HFF-Myc (cell line): ENCODE measurements around the gene KLHDC9.
A peak's percentile ranks its signal among the peaks of the same experiment; 100 is the strongest.

ENCODE experiments used
- DNase-seq: peaks from one replicate; pipeline ENCODE4 v3.0.0-alpha.2; 2011; ENCODE audit warnings: low read depth; ENCODE audit errors: extremely low read depth
- H3K4me3 ChIP-seq: replicated peaks from 2 replicates; pipeline ENCODE4 v1.5.1; 2011; ENCODE audit warnings: low read depth, mild to moderate bottlenecking, control low read depth, low read length
- TF ChIP-seq, protein P1 (sequence below): IDR thresholded peaks from 2 replicates; pipeline ENCODE4 v1.5.1; 2012; ENCODE audit warnings: mild to moderate bottlenecking, low read depth, low read length, control low read depth; ENCODE audit errors: missing control alignments

Gene KLHDC9

DNA sequence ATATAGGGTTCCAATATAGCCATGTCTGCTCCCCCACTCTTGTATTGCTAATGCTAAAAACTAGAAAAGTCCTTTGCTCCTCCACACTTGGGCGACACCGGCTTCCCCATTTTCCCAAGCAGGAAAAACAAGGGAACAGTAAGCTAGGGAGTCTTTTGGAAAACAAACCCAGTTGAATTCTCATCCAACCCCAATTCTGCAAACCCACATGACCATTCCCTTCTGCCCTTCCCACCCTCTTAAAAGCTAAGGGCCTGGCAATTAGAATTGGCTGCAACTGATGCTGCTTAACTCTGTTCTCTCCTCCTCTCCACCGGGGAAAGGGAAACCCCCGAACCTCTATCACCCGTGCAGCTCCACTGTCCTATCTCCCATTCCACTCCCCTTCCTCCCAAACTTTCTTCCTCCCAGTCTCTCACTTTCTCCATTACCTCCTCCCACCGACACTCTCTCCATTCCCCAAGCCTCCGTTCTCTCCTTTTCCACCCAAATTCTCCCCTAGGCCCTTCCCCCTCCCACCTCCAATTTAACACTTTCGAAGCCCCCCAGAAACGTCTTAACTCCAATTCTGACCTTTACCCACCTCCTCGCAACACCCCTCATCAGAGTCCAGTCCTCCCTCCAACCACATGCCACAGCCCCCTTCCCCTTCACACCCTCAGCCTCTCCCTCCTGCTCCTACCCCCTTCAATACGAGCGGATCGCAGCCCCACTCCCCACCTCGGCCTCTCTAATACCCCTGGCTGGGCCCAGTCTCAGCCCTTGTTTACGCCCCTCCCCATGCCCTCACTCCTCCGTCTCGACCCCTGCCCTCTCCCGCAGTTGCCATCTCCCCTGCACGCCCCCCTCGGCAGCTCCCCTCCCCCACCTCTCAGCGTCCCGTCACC lies 33.6 kb downstream of the KLHDC9 start:
- DNase-seq, result no peak
- TF ChIP-seq, protein P1, sequence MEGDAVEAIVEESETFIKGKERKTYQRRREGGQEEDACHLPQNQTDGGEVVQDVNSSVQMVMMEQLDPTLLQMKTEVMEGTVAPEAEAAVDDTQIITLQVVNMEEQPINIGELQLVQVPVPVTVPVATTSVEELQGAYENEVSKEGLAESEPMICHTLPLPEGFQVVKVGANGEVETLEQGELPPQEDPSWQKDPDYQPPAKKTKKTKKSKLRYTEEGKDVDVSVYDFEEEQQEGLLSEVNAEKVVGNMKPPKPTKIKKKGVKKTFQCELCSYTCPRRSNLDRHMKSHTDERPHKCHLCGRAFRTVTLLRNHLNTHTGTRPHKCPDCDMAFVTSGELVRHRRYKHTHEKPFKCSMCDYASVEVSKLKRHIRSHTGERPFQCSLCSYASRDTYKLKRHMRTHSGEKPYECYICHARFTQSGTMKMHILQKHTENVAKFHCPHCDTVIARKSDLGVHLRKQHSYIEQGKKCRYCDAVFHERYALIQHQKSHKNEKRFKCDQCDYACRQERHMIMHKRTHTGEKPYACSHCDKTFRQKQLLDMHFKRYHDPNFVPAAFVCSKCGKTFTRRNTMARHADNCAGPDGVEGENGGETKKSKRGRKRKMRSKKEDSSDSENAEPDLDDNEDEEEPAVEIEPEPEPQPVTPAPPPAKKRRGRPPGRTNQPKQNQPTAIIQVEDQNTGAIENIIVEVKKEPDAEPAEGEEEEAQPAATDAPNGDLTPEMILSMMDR, result no peak
- H3K4me3 ChIP-seq, result peak overlapping the region; percentile 84

DNA sequence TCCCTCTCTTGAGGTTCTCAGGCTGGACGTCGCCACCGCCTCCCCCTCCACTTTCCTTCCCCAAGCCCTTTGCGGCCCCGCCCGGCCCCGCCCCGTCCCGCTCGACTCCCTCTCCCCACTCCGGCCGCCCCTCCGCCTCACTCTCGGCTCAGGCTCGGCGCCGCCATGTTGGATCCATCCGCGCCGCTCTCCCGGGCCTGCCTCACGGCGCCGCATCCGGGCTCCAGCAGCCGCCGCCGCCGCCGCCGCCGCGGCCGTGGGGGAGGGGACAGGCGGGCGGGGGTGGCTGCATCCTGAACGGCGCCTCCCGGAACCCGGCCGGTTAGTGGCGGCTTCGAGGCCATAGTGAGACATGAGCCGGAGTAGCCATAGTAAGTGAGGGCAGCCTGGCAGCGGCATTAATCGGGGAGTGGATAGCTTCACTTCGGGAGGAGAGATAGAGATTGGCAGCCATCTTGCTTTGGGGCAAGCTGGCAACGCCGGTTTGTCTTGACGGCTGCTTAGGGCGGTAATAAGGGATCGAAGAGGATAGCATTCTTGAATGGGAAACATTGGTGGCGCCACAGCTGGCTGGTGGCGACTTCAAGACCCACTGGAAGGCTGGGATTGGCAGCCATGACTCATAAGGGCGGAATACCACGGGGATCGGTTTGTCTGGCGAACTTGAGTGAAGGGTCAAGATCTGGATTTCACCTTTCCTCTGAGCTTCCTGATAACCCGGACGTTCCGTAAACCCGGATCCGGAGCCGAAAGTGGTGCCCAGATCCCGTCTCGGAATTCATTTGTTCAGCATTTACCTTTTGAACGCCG lies 34.5 kb downstream of the KLHDC9 start, which contains the start of gene DEDD:
TSS of gene DEDD (minus strand) at position 258 of the 810 bp plus-strand sequence. CDS start 8,205 bp downstream, outside the sequence.
- TF ChIP-seq, protein P1, result no peak
- DNase-seq, result peak; percentile 89
- peak within 1 kb of the TSS; percentile 84 for H3K4me3 ChIP-seq

DNA sequence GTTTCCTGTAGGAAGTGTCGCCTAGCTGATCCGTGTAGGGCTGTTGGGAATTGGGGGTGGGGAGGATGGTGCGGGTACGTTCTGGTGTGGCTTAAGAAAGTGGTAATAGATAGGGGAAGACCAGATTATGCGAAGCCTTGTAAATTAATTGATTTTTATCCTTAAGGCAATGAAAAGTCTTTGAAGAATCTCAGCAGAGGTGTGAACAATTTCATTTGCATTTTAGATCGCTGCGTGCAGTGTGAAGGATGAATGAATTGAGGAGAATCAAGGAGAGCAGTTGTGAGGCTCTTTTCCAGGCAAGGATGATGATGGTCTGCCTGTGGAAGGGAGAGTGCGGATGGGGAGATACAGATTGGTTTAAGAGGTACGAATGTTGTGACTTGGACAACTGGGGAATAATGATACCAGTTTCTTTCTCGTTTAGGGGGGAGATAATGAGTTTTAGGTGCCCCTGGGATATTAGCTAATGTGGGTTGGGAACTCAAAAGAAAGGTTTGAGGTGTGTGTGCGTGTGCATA lies 35.1 kb downstream of the KLHDC9 start:
- TF ChIP-seq, protein P1, result no peak
- DNase-seq, result no peak
- peak overlapping the region; percentile 84 for H3K4me3 ChIP-seq

DNA sequence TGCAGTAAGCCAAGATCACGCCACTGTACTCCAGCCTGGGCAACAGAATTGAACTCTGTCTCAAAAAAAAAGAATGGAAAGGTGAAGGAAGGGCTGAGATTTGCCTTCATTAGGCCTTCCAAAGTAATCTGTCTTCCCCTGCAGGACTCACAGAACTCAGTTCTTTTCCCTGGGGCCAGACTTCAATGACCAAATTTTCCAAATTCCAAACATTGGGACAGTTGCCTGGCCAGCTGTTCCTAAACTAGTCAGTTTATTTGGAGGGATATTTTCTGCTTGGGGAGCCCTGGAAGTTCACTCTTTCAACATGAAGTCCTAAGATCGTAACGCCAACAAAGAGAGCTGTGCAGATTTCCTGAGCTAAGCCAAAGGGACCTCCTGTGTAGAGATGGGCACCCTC lies 39.7 kb downstream of the KLHDC9 start:
- no peak overlapping the region for H3K4me3 ChIP-seq
- TF ChIP-seq, protein P1, result no peak
- no peak for DNase-seq

DNA sequence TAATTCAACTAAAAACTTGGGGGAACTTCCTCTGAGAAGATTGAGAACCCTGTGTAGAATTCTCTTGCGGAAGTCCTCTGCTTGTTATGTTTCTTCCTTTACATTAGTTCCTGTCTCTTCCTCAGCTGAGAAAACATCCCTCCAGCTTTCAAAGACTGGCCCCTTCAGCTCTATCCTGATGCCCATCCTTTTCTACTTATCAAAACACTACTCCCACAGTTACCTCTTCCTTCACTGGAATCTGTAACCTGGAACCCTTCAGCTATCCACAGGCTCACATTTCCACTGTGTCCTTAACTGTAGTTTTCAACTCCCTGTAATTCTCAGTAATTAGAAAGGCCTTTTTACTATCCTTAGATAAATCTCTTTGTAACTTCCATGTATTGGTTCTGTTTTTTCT lies 40.3 kb downstream of the KLHDC9 start:
- no peak overlapping the region for H3K4me3 ChIP-seq
- DNase-seq, result no peak
- TF ChIP-seq, protein P1, result no peak

DNA sequence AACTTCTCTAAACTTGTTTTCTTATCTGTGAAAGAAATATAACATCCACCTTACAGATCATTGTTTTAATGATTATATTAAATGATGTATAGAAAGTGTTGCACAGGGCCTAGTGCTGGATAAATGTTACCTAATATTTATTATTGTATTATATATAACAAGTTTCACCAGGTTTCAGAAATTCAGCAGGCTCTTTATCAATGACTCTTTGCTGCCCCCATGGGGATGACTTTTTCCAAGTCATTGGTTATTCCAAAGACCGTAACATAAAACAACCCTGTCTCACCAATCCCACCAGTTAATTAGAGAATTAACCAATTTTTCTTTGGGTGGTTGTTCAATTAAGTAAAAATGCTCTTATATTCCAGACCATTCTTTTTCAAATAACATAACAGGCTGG lies 41.6 kb downstream of the KLHDC9 start:
- no peak overlapping the region for H3K4me3 ChIP-seq
- TF ChIP-seq, protein P1, result peak; percentile 48
- no peak for DNase-seq
